OCI-LY1 (cell line): ENCODE results near the gene ABHD18.
"Not testable (repeated sequence)": the region's sequence is repeated elsewhere in the genome, so short reads cannot be mapped to it uniquely, and the experiment has no call there.

Source experiments
- H2AFZ ChIP-seq: fragments of 200-600 bp; sonication (generic), shearing (Covaris generic); 2 replicates; pipeline ENCODE4 v1.6.0; 2014; ENCODE audit warnings: antibody characterized with exemption, mild to moderate bottlenecking, low read length
- H3F3A ChIP-seq: fragments of 200-600 bp; sonication (generic), shearing (Covaris generic); 2 replicates; pipeline ENCODE4 v1.6.0; 2014; ENCODE audit warnings: mild to moderate bottlenecking, antibody characterized with exemption, low read length, moderate library complexity; ENCODE audit not compliant: insufficient read depth
- H3K27ac ChIP-seq: fragments of 200-600 bp; sonication (generic); 2 replicates; pipeline ENCODE4 v1.5.1; 2014; ENCODE audit warnings: low read length, mixed run types, mild to moderate bottlenecking, low read depth; ENCODE audit not compliant: poor library complexity, severe bottlenecking
- H3K27me3 ChIP-seq: fragments of 200-600 bp; sonication (generic); 2 replicates; pipeline ENCODE4 v1.6.0; 2014; ENCODE audit warnings: antibody characterized with exemption, mild to moderate bottlenecking, low read length, moderate library complexity; ENCODE audit not compliant: insufficient read depth
- H3K36me3 ChIP-seq: fragments of 200-600 bp; sonication (generic); 2 replicates; pipeline ENCODE4 v1.6.1; 2014; ENCODE audit warnings: mild to moderate bottlenecking, antibody characterized with exemption, low read length, moderate library complexity, mixed read lengths; ENCODE audit not compliant: insufficient read depth
- H3K4me1 ChIP-seq: fragments of 200-600 bp; sonication (generic); 2 replicates; pipeline ENCODE4 v1.5.1; 2014; ENCODE audit warnings: mild to moderate bottlenecking, low read length, moderate library complexity; ENCODE audit not compliant: insufficient read depth, severe bottlenecking
- H3K4me2 ChIP-seq: fragments of 200-600 bp; sonication (generic), shearing (Covaris generic); 2 replicates; pipeline ENCODE4 v1.6.1; 2014; ENCODE audit warnings: low read length
- H3K4me3 ChIP-seq: fragments of 200-600 bp; sonication (generic); 2 replicates; pipeline ENCODE4 v1.5.1; 2014; ENCODE audit warnings: low read length, low read depth, mild to moderate bottlenecking, mixed read lengths; ENCODE audit not compliant: poor library complexity, severe bottlenecking
- H3K79me2 ChIP-seq: fragments of 200-600 bp; shearing (Covaris generic); 2 replicates; pipeline ENCODE4 v1.6.1; 2016; ENCODE audit warnings: mixed run types, low read length, mixed read lengths; ENCODE audit not compliant: insufficient read depth
- H3K9ac ChIP-seq: fragments of 200-600 bp; sonication (generic), shearing (Covaris generic); 2 replicates; pipeline ENCODE4 v1.6.1; 2014; ENCODE audit warnings: mild to moderate bottlenecking, low read length, mixed read lengths
- H3K9me2 ChIP-seq: fragments of 200-600 bp; sonication (generic), shearing (Covaris generic); 2 replicates; pipeline ENCODE4 v1.6.1; 2014; ENCODE audit warnings: low read depth, mild to moderate bottlenecking, low read length, mixed read lengths
- H3K9me3 ChIP-seq: fragments of 200-600 bp; shearing (Covaris generic); 2 replicates; pipeline ENCODE4 v1.6.1; 2014; ENCODE audit warnings: low read length, mixed read lengths
- H4K20me1 ChIP-seq: fragments of 200-600 bp; sonication (generic), shearing (Covaris generic); 2 replicates; pipeline ENCODE4 v1.6.0; 2016; ENCODE audit warnings: mild to moderate bottlenecking, low read length; ENCODE audit not compliant: insufficient read depth
- CTCF ChIP-seq: fragments of 200-600 bp; sonication (generic), shearing (Covaris generic); IDR thresholded peaks from 2 replicates; pipeline ENCODE4 v1.5.1; 2017; ENCODE audit warnings: mild to moderate bottlenecking, antibody characterized with exemption, low read length, moderate library complexity, mixed read lengths
- EZH2 ChIP-seq: fragments of 200-600 bp; sonication (generic), shearing (Covaris generic); IDR thresholded peaks from 2 replicates; pipeline ENCODE4 v1.8.0; 2017; ENCODE audit warnings: borderline replicate concordance, mixed run types, mild to moderate bottlenecking, antibody characterized with exemption, low read length, moderate library complexity, mixed read lengths

ABHD18 gene

GRCh38 chr4:128039568-128039967 is 74.4 kb downstream of the ABHD18 start:
- 0 out of 2 replicates have a peak, but pooled peaks cover 3% of the 10 kb centered on the region for H3F3A ChIP-seq
- no peak for TF ChIP-seq CTCF
- TF ChIP-seq EZH2, result no peak
- H3K4me3 ChIP-seq, result no peak overlapping the region
- no peak overlapping the region for H3K27ac ChIP-seq
- H3K9me2 ChIP-seq, result no peaks in the 10 kb centered on the region
- no peak overlapping the region for H3K4me2 ChIP-seq
- H3K4me1 ChIP-seq, result no peaks in the 10 kb centered on the region
- H3K9ac ChIP-seq, result no peak overlapping the region
- no peaks in the 10 kb centered on the region for H3K36me3 ChIP-seq
- H2AFZ ChIP-seq, result no peak overlapping the region
- no peaks in the 10 kb centered on the region for H3K27me3 ChIP-seq
- H3K9me3 ChIP-seq, result no peaks in the 10 kb centered on the region
- H3K79me2 ChIP-seq, result no peaks in the 10 kb centered on the region
- no peaks in the 10 kb centered on the region for H4K20me1 ChIP-seq

GRCh38 chr4:128047019-128047418 is 81.8 kb downstream of the ABHD18 start:
- not testable (repeated sequence) for H3K9ac ChIP-seq, H3K27me3 ChIP-seq, H3K4me2 ChIP-seq, H3K9me2 ChIP-seq, H4K20me1 ChIP-seq, H3K9me3 ChIP-seq, H2AFZ ChIP-seq, H3K79me2 ChIP-seq, H3F3A ChIP-seq, H3K4me1 ChIP-seq, H3K36me3 ChIP-seq, H3K4me3 ChIP-seq, H3K27ac ChIP-seq

DNA sequence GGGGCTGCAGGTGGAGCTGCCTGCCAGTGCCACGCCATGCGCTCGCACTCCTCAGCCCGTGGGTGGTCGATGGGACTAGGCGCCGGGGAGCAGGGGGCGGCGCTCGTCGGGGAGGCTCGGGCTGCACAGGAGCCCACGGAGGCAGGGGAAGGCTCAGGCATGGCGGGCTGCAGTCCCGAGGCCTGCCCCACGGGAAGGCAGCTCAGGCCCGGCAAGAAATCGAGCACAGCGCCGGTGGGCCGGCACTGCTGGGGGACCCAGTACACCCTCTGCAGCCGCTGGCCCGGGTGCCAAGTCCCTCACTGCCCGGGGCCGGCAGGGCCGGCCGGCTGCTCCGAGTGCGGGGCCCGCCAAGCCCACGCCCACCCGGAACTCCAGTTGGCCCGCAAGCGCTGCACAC is 82.3 kb downstream of the ABHD18 start:
- not testable (repeated sequence) for H4K20me1 ChIP-seq

GRCh38 chr4:128051229-128051628 is 86.0 kb downstream of the ABHD18 start:
- H3K9ac ChIP-seq, H3K4me3 ChIP-seq, H3F3A ChIP-seq, H3K27ac ChIP-seq, H3K4me2 ChIP-seq, H2AFZ ChIP-seq, H3K9me3 ChIP-seq, H3K79me2 ChIP-seq, H4K20me1 ChIP-seq, H3K4me1 ChIP-seq, H3K36me3 ChIP-seq, H3K9me2 ChIP-seq, H3K27me3 ChIP-seq: not testable (repeated sequence)
- TF ChIP-seq CTCF, result peak; percentile 47

More for the DNA sequence above, 82.3 kb downstream of the ABHD18 start:
- not testable (repeated sequence) for H3K9me3 ChIP-seq, H3K9ac ChIP-seq, H3K4me3 ChIP-seq, H3K9me2 ChIP-seq, H3K36me3 ChIP-seq, H3K27ac ChIP-seq, H3K79me2 ChIP-seq, H3K27me3 ChIP-seq, H3K4me1 ChIP-seq, H3F3A ChIP-seq, H2AFZ ChIP-seq, H3K4me2 ChIP-seq

GRCh38 chr4:128054907-128055306 is 89.7 kb downstream of the ABHD18 start:
- not testable (repeated sequence) for H3K4me1 ChIP-seq, H3K36me3 ChIP-seq, H3F3A ChIP-seq, H3K27me3 ChIP-seq, H2AFZ ChIP-seq, H3K9ac ChIP-seq, H3K4me3 ChIP-seq, H3K27ac ChIP-seq, H4K20me1 ChIP-seq, H3K9me2 ChIP-seq, H3K9me3 ChIP-seq, H3K79me2 ChIP-seq, H3K4me2 ChIP-seq

DNA sequence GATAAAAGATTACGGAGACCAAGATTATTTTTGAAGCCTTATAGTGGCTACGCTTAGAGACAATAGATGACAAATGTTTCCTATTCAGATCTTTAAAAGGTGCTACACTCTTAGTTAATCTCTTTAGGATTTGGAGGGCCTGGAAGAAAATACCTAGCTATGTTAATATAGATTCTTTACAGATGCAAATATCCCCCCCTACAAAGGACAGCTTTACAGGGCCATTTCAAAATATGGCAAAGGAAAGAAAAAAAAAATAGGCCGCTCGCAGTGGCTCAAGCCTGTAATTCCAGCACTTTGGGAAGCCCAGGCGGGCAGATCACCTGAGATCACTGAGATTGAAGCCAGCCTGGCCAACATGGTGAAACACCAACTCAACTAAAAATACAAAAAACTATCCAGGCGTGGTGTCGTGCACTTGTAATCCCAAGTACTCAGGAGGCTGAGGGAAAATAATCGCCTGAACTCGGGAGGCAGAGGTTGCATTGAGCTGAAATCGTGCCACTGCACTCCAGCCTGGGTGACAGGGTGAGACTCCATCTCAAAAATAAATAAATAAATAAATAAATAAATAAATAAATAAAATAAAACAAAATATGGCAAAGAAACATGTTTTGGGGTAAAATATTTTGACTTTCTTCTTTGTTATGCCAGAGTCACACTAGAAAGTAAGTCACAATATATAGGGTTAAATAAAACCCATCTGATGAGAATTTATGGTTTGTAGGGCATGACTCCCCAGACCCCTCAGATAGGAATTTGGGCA is 90.4 kb downstream of the ABHD18 start:
- H3K9me2 ChIP-seq, H3K4me1 ChIP-seq, H3K9me3 ChIP-seq, H3K79me2 ChIP-seq, H3K4me2 ChIP-seq, H2AFZ ChIP-seq, H4K20me1 ChIP-seq, H3K27ac ChIP-seq, H3K9ac ChIP-seq, H3K36me3 ChIP-seq, H3F3A ChIP-seq, H3K27me3 ChIP-seq, H3K4me3 ChIP-seq: not testable (repeated sequence)
